Gastroesophageal sphincter (tissue), 4 donors: ENCODE measurements around the gene FHIT. TPM values are rescaled to one million over a fixed set of nuclear protein-coding genes. Genes with fewer than 3 reads are reported as not detected.

Source experiments
- ATAC-seq: fragments of 150-250 bp; one replicate; pipeline ENCODE4 v1.9.1; 2016; ENCODE audit warnings: mild to moderate bottlenecking, moderate library complexity
- H3K27ac ChIP-seq, 4 donors: fragments of 200-600 bp; sonication (generic) in 3 of 4; 1 replicate in 3 of 4; 2 replicates in 1 of 4; pipeline ENCODE4 v1.5.1; 2016 to 2019
- H3K27me3 ChIP-seq: fragments of 200-600 bp; sonication (generic); one replicate; pipeline ENCODE4 v1.5.1; 2019
- H3K36me3 ChIP-seq, 2 donors: fragments of 200-600 bp; sonication (generic); one replicate each; pipeline ENCODE4 v1.5.1; 2019; ENCODE audit warnings: control low read depth in 1 of 2
- H3K4me1 ChIP-seq, 3 donors: fragments of 200-600 bp; sonication (generic); 1 replicate in 2 of 3; 2 replicates in 1 of 3; pipeline ENCODE4 v1.5.1; 2016 to 2019; ENCODE audit warnings: control low read depth in 2 of 3
- H3K4me3 ChIP-seq, 2 donors: fragments of 200-600 bp; sonication (generic); one replicate each; pipeline ENCODE4 v1.5.1; 2019; ENCODE audit warnings: mild to moderate bottlenecking in 1 of 2, moderate library complexity in 1 of 2
- H3K9me3 ChIP-seq, 3 donors: fragments of 200-600 bp; sonication (generic); one replicate each; pipeline ENCODE4 v1.5.1; 2017 to 2019; ENCODE audit warnings: control low read depth in 2 of 3
- CTCF ChIP-seq, 4 experiments: fragments of 200-600 bp in 2 of 4; fragments of 450-650 bp in 2 of 4; sonication (generic) in 1 of 4; IDR thresholded peaks; one replicate each; pipeline ENCODE4 v1.5.1; 2017 to 2019; ENCODE audit warnings: antibody characterized with exemption in 4 of 4, mild to moderate bottlenecking in 2 of 4, moderate library complexity in 2 of 4
- EP300 ChIP-seq: sonication (generic); formaldehyde crosslinking; IDR thresholded peaks from one replicate; pipeline ENCODE4 v1.6.1; 2017; ENCODE audit warnings: antibody characterized with exemption, mild to moderate bottlenecking
- POLR2A ChIP-seq, 2 donors: fragments of 450-650 bp; IDR thresholded peaks; one replicate each; pipeline ENCODE4 v1.6.1; 2017; ENCODE audit warnings: antibody characterized with exemption in 2 of 2, mild to moderate bottlenecking in 2 of 2, moderate library complexity in 1 of 2
- POLR2AphosphoS5 ChIP-seq: sonication (generic); formaldehyde crosslinking; IDR thresholded peaks from one replicate; pipeline ENCODE4 v1.6.1; 2017; ENCODE audit warnings: antibody characterized with exemption
- WGBS, 2 donors: methylation state at CpG; one replicate each; pipeline ENCODE4 v1.1.5; 2018; ENCODE audit warnings: low coverage in 1 of 2; 5-methylcytosine and 5-hydroxymethylcytosine counted together
- total RNA-seq, 4 donors: library from RNA; depleted of rRNA; stranded (reverse); fragments of >200 nt; gene quantifications; one replicate each; pipeline ENCODE4 v1.1.0, GENCODE V29; 2016

Gene FHIT
- total RNA-seq, 4 donors from 2014 or later = 1.4 to 7.3 (median 3.9) TPM

GRCh38 chr3:59769127-59769750 lies 1482.0 kb downstream of the FHIT start:
- Histone ChIP-seq H3K9me3 (no peaks in the 10 kb centered on the region), H3K4me3 (no peak overlapping the region), H3K27me3 (no peaks in the 10 kb centered on the region), H3K27ac (no peak overlapping the region), H3K36me3 (no peaks in the 10 kb centered on the region), H3K4me1 (peaks cover 0 to 5% (median 0%) of the 10 kb centered on the region in 3 donors)
- ATAC-seq = no peak
- 85 to 94% methylated on average over 8 to 13 of the region's 13 CpGs for WGBS, 2 donors
- no peak for TF ChIP-seq POLR2A (IDR thresholded peaks at IDR 0.05)

- Histone ChIP-seq H3K4me1 (peaks cover 0 to 5% (median 0%) of the 10 kb centered on the region in 3 donors), H3K36me3 (no peaks in the 10 kb centered on the region), H3K27me3 (no peaks in the 10 kb centered on the region), H3K27ac (peak overlapping the region in 2 of 4 donors; percentile 12 to 28), H3K4me3 (no peak overlapping the region), H3K9me3 (no peaks in the 10 kb centered on the region)
- ATAC-seq = peak; percentile 90
- peak; percentile 96 for TF ChIP-seq POLR2AphosphoS5
- TF ChIP-seq POLR2A (IDR thresholded peaks at IDR 0.05) = no peak
- WGBS, 2 donors = 38% methylated on average over 6 of the region's 6 CpGs
These were observed 1484.9 kb downstream of the FHIT start for GRCh38 chr3:59766200-59766872.

GRCh38 chr3:59764171-59764570 lies 1487.1 kb downstream of the FHIT start:
- Histone ChIP-seq H3K36me3 (no peaks in the 10 kb centered on the region), H3K9me3 (no peaks in the 10 kb centered on the region), H3K4me1 (peaks cover 0 to 5% (median 0%) of the 10 kb centered on the region in 3 donors), H3K27ac (no peak overlapping the region), H3K27me3 (no peaks in the 10 kb centered on the region), H3K4me3 (no peak overlapping the region)
- TF ChIP-seq EP300 = no peak
- no peak for TF ChIP-seq POLR2A (IDR thresholded peaks at IDR 0.05)
- no peak for TF ChIP-seq POLR2AphosphoS5
- no peak for TF ChIP-seq CTCF (IDR thresholded peaks at IDR 0.05)
- no peak for ATAC-seq
- 84 to 87% methylated on average over 3 of the region's 4 CpGs for WGBS, 2 donors

- no peaks in the 10 kb centered on the region for H3K9me3 ChIP-seq
- 64 to 81% methylated on average over 3 to 5 of the region's 5 CpGs for WGBS, 2 donors
- no peaks in the 10 kb centered on the region for H3K36me3 ChIP-seq
- no peak overlapping the region for H3K27ac ChIP-seq
- TF ChIP-seq EP300 = no peak
- peak; percentile 48 for TF ChIP-seq POLR2AphosphoS5
- no peaks in the 10 kb centered on the region for H3K27me3 ChIP-seq
- ATAC-seq = no peak
- H3K4me1 ChIP-seq = peaks cover 0 to 5% (median 0%) of the 10 kb centered on the region in 3 donors
- H3K4me3 ChIP-seq = no peak overlapping the region
These were observed 1488.3 kb downstream of the FHIT start for GRCh38 chr3:59762941-59763340.

- 78 to 85% methylated on average over 4 to 6 of the region's 6 CpGs for WGBS, 2 donors
- H3K4me1 ChIP-seq = no peaks in the 10 kb centered on the region
- H3K27ac ChIP-seq = no peak overlapping the region
- H3K9me3 ChIP-seq = no peaks in the 10 kb centered on the region
- no peaks in the 10 kb centered on the region for H3K36me3 ChIP-seq
- TF ChIP-seq CTCF (IDR thresholded peaks at IDR 0.05) = no peak
- TF ChIP-seq EP300 = no peak
- TF ChIP-seq POLR2A (IDR thresholded peaks at IDR 0.05) = no peak
- TF ChIP-seq POLR2AphosphoS5 = no peak
- H3K27me3 ChIP-seq = no peaks in the 10 kb centered on the region
- no peak overlapping the region for H3K4me3 ChIP-seq
- ATAC-seq = no peak
These were observed 1491.8 kb downstream of the FHIT start for GRCh38 chr3:59759298-59760031.

GRCh38 chr3:59758672-59759071 lies 1492.6 kb downstream of the FHIT start:
- Histone ChIP-seq H3K4me3 (no peak overlapping the region), H3K9me3 (no peaks in the 10 kb centered on the region), H3K4me1 (no peaks in the 10 kb centered on the region), H3K36me3 (no peaks in the 10 kb centered on the region), H3K27ac (no peak overlapping the region), H3K27me3 (no peaks in the 10 kb centered on the region)
- TF ChIP-seq EP300 (no peak), POLR2A (IDR thresholded peaks at IDR 0.05) (no peak), CTCF (IDR thresholded peaks at IDR 0.05) (no peak), POLR2AphosphoS5 (no peak)
- 71 to 78% methylated on average over 1 of the region's 1 CpG for WGBS, 2 donors
- no peak for ATAC-seq
